GDM1 (cell line): ENCODE data around the gene ZNF142.

Experiments
- DNase-seq: peaks from one replicate; lab custom pipeline; 2025; lab: John Stamatoyannopoulos, UW

ZNF142 gene, protein sequence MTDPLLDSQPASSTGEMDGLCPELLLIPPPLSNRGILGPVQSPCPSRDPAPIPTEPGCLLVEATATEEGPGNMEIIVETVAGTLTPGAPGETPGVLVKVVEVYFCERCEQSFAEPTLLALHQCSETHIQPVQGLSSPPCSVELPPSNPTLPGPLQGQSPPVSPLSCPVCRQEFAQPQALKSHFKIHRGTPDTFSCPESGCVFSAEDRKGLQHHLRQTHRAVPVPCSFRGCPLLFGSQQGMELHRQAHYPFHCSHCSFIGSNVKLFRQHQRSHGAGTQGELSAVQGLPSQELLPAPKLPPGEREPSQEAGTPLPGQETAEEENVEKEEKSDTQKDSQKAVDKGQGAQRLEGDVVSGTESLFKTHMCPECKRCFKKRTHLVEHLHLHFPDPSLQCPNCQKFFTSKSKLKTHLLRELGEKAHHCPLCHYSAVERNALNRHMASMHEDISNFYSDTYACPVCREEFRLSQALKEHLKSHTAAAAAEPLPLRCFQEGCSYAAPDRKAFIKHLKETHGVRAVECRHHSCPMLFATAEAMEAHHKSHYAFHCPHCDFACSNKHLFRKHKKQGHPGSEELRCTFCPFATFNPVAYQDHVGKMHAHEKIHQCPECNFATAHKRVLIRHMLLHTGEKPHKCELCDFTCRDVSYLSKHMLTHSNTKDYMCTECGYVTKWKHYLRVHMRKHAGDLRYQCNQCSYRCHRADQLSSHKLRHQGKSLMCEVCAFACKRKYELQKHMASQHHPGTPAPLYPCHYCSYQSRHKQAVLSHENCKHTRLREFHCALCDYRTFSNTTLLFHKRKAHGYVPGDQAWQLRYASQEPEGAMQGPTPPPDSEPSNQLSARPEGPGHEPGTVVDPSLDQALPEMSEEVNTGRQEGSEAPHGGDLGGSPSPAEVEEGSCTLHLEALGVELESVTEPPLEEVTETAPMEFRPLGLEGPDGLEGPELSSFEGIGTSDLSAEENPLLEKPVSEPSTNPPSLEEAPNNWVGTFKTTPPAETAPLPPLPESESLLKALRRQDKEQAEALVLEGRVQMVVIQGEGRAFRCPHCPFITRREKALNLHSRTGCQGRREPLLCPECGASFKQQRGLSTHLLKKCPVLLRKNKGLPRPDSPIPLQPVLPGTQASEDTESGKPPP (N-terminal part only)

DNA sequence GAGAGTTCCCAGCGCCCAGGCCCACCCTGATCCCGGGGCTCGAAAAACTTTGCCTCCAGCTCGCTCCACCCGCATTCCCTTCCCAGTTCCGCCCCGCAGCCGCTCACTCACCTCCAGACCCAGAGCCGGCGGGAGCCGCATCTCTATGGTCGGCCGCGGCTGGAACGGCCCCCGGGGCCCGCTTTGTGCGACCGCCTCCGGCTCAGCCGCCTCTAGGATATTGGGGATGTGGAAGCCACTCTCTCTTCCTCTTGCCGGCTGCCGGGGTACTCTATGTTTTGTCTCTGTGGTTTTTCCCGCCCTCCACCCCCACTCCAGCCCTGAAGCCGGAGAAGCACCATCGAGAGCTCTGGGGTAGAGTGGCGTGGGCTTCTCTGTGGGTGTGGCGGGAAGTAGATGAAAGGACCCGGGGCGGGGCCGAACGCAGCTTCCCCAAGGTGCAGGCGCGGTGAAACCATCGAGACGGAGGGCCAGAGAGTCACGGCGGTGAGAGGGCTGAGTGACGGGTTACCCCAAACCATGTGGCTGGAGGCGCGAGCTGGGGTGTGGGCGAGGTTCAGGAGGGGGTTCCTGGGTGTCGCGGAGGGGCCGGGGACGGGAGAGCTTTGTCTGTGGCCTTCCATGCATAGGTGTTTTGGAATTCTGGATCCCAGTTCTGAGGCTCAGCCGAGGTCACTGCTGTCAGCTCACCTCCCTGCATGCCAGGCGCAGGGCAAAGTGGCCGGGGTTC lies at the start of gene ZNF142, which contains the start of gene BCS1L:
ZNF142 (minus strand) TSS at position 366 of the 730 bp plus-strand sequence. CDS start 3,194 bp downstream, outside the sequence.
BCS1L (plus strand) TSS at position 426 of the 730 bp plus-strand sequence. CDS start 1,305 bp downstream, outside the sequence.
- DNase-seq, result peak; percentile 90

DNA sequence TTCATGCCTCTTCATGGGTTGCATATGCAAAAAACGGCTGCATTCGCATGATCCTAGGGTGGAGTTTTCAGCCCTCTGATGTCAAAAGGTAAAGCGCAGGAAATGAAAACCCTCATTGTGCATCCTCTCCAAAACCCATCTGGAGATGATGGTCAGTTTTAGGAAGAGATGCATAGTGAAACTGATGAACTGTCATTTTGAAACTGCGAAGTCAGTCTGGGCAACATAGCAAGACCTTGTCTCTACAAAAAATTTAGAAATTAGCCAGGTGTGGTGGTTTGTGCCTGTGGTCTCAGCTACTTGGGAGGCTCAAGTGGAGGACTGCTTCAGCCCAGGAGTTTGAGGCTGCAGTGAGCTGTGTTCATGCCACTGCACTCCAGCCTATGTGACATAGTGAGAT lies 48.7 kb upstream of the ZNF142 start:
- no peak for DNase-seq

DNA sequence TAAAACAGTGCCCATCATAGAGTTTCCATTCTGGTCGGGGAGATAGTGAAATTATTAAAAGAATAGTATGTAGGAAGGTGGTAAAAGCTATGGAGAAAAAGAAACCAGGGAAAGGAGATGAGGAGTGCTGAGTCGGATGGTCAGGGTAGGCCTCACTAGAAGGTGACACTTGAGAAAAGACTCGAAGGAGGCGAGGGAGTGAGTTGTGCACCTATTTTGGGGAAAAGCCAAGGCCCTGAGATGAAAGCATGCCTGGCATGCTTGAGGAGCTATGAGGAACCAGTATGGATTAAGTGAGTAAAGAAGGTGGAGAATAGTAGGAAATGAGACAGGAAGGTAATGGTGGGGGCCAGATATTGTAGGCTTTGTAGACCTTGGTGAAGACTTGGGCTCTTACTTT lies 43.9 kb upstream of the ZNF142 start:
- no peak for DNase-seq

DNA sequence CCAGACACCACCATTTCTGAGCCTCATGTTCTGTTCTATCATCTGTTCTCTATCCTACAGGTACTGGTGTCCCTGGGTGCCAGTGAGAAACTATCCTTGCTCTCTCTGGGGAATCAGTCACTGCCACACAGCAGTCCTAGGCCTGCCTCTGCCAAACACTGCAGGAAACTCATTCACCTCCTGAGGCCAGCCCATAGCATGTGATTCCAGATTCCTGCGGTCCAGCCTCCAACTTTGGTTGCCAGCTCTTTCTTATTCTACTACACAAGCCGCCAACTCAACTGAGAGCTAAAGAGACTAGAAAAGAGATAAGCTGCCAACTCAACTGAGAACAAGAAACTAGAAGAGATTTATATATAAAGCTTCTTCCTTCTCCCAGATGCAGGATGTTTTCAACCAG lies 42.4 kb upstream of the ZNF142 start:
- no peak for DNase-seq

DNA sequence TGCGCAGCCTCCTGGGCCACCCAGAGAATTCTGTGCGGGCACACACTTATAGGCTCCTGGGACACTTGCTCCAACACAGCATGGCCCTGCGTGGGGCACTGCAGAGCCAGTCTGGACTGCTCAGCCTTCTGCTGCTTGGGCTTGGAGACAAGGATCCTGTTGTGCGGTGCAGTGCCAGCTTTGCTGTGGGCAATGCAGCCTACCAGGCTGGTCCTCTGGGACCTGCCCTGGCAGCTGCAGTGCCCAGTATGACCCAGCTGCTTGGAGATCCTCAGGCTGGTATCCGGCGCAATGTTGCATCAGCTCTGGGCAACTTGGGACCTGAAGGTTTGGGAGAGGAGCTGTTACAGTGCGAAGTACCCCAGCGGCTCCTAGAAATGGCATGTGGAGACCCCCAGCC lies 39.5 kb upstream of the ZNF142 start:
- no peak for DNase-seq

DNA sequence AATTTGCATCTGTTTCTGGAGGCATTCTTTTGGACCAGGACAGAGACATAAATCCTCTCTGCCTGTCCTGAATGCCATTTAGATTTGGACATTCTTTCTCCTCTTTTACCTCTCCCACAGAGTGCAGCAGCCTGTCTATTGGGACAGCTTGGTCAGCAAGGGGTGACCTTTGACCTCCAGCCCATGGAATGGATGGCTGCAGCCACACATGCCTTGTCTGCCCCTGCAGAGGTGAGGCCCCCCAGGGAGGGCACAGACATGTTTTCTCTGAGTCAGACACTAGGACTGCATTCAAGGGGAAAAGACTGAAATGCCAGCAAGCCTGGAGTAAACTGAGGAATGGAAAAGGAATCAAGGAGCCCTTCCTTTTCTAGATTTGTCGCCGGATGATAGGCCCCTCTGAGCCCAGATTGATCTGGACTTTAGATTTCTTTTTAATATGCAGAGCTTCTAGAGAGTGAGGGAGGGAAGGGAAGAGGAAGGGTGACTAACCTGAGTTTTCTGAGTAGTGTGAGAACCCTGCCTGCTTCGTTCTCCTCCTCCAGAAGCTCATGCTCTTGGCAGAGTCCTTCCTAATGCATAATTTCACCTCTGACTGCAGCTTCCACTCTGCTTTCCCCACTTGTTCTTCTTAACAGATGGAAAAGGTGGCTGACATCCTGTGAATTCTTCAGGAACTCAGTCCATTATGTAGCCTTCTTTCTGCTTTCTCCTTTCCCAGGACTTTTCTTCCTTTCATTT lies 35.2 kb upstream of the ZNF142 start:
- DNase-seq, result no peak

DNA sequence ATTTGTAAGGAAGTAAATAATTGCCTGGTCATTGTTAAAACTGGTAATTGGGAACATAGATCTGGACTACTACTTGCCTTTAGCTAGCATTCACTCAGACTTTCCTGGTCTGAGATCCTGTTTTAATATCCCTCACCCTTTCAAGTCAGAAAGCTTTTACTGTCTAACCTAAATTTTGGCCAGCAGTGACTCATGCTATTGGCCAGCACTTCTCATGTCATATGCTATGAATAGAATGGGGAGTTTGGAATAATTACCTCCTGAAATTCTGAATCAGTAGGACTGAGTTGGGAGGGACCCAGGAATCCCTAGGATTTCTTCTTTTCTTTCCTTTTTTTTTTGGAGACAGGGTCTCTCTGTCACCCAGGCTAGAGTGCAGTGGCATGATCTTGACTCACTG lies 31.8 kb upstream of the ZNF142 start:
- no peak for DNase-seq

DNA sequence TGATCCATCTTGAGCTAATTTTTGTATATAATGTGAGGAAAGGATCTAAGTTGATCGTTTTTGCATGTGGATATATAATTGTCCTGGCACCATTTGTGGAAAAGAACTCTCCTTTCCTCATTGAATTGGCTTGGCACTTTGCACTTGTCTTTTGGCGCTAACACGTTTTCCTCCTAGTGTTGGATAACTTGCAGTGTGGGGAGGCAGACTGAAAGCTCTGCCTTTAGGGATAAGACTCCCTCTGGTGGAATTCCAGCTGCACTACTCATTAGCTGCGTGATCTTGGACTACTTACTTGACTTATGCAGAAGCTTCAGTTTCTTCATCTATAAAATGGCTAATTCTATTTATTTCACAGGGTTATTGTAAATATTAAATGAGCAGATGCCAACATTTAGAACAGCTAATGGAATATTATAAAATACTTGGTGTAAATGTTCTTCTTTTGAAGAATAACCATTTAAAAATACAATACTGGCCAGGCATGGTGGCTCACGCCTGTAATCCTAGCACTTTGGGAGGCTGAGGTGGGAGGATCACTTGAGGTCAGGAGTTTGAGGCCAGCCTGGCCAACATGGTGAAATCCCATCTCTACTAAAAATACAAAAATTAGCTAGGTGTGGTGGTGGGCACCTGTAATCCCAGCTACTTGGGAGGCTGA lies 28.1 kb upstream of the ZNF142 start:
- peak; percentile 52 for DNase-seq

DNA sequence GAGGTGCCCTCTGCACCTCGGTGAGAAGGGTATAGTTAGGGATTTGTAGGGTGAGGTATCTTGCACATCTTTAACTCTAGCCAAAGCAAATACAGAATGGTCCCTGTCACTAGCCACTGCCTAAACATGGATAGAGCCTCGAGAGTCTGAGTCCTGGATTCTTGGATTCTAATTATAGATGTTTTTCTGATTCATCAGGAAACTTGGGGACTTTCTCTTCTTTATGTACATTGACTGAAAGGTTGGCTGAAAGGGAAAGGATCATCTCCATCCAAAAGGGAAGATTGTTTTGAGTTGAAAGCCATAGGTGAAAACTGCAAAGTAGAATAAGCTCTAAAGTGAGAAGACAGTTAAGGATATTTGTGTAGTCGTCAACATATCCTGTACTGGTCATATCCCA lies 20.6 kb upstream of the ZNF142 start:
- no peak for DNase-seq

DNA sequence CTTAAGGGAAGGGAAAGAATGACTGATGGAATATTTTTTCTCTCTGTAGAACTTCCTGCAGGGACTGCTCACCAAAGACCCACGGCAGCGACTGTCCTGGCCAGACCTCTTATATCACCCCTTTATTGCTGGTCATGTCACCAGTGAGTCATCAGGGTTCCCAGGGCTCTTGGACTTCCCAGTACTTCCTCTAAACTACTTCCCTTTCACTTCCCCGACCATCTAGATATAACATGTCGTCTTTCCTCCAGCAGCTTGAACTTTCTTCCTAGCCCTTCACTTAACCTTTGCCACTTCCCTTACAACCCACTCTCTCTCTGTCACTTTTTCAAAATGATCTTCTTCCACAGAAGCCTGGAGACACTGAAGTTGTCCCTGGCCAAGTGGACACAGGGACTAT lies 19.7 kb upstream of the ZNF142 start:
- no peak for DNase-seq

DNA sequence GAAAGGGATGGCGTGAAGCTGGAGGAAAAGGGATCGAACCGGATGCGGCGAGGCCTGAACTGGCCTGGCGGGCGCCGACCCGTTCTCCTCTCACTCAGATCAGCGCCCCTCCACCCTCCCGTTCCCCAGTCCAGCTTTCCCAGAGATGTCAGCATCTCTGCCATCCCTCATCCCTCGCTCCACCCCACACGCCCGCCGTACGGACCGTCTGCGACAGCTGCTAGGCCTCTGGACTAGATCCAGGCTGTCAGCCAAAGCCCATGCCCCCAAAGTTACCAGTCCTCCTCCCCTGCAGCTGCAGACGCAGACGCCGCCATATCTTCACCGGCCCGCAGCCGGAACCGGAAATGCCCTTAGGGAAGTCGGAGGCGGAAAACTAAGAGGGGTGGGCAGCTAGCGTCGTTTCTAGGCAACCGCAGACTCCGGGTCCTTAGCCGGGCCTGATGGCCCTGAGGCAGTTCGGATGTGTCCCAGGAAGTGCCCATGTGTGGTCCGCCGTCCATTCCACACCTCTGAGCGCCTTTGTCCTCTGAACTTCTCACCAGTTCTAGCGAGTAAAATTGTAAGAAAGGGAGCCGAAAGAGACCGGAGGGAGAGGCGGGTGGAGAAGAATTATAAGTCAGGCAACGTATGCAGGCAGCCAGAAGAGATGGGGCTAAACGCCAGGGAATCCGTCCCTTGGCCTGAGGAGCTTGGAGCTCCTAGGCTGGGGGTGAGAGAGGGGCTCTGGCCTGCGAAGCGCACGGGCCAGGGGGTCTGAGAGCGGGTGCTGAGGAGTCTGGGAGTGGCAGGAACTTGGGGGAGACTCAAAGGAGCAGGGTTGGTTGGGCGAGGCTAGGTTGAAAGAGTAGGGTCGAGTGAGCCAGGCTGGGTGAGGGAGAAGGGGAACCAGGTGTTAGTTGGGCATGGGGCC lies 12.5 kb upstream of the ZNF142 start, which contains the start of the genes RNF25 and STK36:
RNF25 (minus strand) TSS at position 349 of the 913 bp plus-strand sequence; CDS start at position 317, 32 bp downstream.
STK36 (plus strand) TSS at position 433 of the 913 bp plus-strand sequence. CDS start 744 bp downstream, outside the sequence.
- DNase-seq, result peak; percentile 69

DNA sequence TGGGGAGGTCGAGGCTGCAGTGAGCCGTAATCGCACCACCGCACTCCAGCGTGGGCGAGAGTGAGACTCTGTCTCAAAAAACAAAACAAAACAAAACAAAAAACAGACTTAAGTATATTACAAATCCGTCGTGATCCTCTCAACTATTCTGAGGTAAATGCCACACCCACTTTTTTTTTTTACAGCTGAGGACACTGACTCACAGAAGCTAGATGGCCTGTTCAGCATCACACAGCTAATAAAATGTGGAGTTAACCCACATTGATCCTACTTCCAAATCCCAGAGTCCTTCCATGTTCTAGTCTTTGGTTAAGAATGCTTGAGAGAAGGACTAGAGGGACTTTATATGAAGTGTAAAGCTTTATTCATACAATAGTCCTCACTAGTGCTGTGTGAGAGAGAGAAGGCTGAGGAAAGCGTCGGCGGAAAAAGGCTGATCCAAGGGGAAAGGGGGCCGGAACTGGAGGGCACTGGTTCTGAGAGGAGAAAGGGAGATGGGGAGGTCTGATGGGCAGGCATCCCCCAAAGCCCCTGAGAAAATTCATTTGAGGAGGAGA lies 11.8 kb upstream of the ZNF142 start:
- DNase-seq, result no peak

DNA sequence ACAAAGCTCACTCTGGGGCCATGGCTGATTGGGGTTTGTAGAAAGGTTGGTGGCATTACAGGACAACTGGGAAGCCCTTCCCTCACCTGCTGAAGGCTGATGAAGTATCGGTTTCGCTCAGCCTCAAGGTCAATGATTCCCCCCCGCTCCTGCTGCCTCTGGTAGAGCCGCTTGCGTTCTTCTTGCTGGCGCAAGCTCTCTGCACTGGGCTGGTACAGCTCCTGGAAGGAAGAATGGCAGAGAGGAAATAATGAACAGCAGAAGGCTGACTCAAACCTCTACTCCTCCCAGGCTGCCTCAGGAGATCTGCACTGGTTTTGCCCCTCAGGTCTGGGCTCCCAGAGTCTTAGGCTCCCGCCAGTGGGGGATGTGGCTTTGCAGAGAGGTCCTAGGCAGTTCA lies 5.2 kb upstream of the ZNF142 start:
- no peak for DNase-seq

DNA sequence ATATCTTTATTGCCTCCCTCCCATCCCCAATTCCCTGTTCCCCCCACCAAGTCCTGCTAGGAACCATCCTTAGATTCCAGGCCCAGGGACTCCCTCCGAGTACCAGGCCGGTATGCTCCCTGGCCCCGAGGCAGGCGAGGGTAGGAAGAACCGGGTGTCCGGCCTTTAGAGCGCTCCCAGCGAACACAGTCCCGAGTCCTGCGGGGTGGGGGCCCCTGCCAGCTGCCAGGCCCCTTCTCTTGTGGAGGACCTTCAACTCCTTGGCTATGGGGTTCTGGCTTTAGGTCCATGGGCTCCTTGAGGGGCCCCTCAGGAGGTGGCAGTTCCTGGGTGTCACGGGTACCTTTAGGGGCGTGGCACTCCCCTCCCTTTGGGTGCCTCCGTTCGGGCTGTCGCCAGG lies 4.5 kb upstream of the ZNF142 start:
- no peak for DNase-seq

DNA sequence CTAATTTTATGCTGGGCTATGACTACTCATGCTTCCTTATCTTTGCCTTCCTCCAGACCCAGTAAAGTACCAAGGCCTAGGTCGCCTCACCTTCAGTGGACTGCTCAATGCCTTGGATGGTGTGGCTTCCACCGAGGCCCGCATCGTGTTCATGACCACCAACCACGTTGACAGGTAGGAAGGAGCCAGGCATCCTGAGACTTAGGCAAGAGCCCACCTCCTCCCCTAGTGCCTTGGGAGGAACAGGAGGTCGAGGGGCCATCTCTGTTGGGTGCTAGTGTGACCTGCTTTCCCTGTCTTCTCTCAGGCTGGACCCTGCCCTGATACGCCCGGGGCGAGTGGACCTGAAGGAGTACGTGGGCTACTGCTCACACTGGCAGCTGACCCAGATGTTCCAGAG lies 3.4 kb upstream of the ZNF142 start:
- DNase-seq, result no peak

DNA sequence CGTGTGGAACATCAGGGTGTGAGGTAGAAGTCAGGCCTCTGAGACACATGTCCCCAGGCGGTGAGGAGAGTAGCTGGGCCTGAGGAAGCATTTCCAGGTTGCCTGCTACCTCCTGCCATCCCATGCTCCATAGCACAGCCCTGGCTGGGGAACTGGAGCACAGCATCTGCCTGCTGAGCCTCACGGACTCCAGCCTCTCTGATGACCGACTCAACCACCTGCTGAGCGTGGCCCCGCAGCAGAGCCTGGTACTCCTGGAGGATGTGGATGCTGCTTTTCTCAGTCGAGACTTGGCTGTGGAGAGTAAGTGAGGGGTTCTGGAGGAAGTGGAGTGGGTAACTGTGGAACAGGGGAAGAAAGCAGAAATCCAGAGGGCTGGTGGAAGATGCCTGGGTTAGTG lies 3.0 kb upstream of the ZNF142 start:
- DNase-seq, result no peak

DNA sequence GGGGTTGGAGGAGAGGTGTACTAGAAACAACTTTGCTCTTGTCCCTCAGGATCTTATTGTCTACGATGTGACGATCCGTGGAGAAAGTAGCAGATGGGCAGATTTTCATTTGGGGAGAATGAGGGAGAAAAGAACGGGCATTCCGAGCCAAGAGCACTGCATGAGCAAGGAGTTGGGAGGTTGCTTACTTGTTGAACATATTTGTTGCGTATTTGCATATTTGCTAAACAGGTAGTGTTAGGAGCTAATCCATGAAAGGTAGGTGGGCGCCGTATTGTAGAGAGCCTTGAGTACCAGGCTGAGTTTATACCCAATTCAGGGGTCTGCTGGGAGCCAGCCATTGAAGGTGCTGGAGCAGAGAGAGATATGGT lies 550 bp upstream of the ZNF142 start:
- DNase-seq, result no peak

DNA sequence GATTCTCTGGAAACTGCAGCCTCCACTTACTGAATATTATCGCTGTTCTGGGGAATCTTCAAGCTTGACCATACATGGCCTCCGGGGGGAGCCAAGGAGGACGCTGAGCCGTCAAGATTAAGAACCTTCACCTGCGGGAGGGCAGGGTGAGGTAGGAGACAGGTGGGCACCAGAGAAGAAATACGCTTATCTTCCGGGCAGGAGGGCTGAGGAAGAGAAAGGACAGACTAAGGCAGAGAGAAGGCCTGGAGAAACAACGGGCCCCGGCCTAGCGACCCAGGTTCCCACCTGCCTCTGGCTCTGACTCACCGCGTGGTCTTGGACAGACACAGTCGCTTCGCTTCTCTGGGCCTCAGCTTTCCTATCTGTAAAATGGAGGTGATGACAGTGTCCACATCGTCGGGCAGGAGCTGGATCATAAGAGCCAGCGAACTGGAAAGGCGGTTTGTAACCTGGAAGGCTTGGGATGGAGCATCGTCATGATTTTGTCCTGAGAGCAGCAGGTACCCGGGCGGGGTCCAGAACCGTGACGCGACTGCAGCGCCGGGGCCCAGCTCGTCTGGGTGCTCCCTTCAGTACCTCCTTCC lies 659 bp downstream of the ZNF142 start:
- DNase-seq, result no peak
